ENCODE results near the gene ATP4B. TPM values are rescaled to one million over a fixed set of nuclear protein-coding genes. Genes with fewer than 3 reads are reported as not detected.

Gene ATP4B
- total and polyA plus RNA-seq, 2 donors (not counting 1 experiment from before 2014, with no cell fraction given) = not detected

DNA sequence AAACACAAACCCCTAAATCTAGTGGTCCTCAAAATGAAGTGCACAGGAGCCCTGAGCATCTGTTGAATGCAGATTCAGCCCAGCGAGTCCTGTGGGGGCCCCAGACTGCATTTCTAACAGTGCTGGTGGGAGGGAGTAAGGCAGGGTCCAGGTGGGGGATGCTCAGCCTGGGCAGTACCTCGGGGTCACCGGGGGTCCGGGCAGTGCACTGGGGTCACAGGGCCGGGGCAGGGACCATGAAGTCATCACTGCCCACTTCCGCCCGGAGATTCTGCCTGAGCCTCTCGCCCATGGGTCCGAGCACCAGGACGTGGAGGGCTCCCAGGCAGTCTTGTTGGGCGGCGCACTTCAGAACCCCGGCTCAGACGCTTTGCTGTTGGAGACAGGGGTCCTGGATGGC is 838 bp upstream of the ATP4B start:
- no peaks in the 10 kb centered on the region for H3K4me1 ChIP-seq (ENCODE audit: control insufficient read depth, extremely low read depth, insufficient read depth, low read length)
- no peak overlapping the region for H3K4me2 ChIP-seq (ENCODE audit: extremely low read depth, insufficient read depth, low read length)
- no peaks in the 10 kb centered on the region for H3K9me3 ChIP-seq (ENCODE audit: control insufficient read depth, insufficient read depth, low read depth, low read length)
- no peak for DNase-seq (ENCODE audit: low read depth in 2 of 2)
- H3K27ac ChIP-seq (ENCODE audit: insufficient read depth, low read length) = no peak overlapping the region
- no peak overlapping the region for H3K4me3 ChIP-seq (replicated peaks in 1 of 4; ENCODE audit: control extremely low read depth in 1 of 4, insufficient read depth in 1 of 4, low read depth in 3 of 4, low read length in 4 of 4)
- H3K9ac ChIP-seq (ENCODE audit: insufficient read depth, low read length) = no peak overlapping the region
- no peaks in the 10 kb centered on the region for H4K20me1 ChIP-seq (ENCODE audit: control insufficient read depth, extremely low read depth, insufficient read depth, low read length)
- H3K79me2 ChIP-seq (ENCODE audit: control insufficient read depth, insufficient read depth, low read length) = no peaks in the 10 kb centered on the region
- TF ChIP-seq EZH2 (IDR thresholded peaks at IDR 0.05; ENCODE audit: low read length, missing control alignments) = no peak
- TF ChIP-seq, protein P1, sequence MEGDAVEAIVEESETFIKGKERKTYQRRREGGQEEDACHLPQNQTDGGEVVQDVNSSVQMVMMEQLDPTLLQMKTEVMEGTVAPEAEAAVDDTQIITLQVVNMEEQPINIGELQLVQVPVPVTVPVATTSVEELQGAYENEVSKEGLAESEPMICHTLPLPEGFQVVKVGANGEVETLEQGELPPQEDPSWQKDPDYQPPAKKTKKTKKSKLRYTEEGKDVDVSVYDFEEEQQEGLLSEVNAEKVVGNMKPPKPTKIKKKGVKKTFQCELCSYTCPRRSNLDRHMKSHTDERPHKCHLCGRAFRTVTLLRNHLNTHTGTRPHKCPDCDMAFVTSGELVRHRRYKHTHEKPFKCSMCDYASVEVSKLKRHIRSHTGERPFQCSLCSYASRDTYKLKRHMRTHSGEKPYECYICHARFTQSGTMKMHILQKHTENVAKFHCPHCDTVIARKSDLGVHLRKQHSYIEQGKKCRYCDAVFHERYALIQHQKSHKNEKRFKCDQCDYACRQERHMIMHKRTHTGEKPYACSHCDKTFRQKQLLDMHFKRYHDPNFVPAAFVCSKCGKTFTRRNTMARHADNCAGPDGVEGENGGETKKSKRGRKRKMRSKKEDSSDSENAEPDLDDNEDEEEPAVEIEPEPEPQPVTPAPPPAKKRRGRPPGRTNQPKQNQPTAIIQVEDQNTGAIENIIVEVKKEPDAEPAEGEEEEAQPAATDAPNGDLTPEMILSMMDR (conservative IDR thresholded peaks at IDR 0.05 in 1 of 2, IDR thresholded peaks at IDR 0.05 in 1 of 2; ENCODE audit: low read depth in 1 of 2, low read length in 2 of 2) = no peak
- H3K36me3 ChIP-seq (ENCODE audit: control insufficient read depth, insufficient read depth, low read length) = no peaks in the 10 kb centered on the region
- no peaks in the 10 kb centered on the region for H3K27me3 ChIP-seq (ENCODE audit: control insufficient read depth, insufficient read depth, low read length)
- no peak overlapping the region for H2AFZ ChIP-seq (ENCODE audit: low read length)

DNA sequence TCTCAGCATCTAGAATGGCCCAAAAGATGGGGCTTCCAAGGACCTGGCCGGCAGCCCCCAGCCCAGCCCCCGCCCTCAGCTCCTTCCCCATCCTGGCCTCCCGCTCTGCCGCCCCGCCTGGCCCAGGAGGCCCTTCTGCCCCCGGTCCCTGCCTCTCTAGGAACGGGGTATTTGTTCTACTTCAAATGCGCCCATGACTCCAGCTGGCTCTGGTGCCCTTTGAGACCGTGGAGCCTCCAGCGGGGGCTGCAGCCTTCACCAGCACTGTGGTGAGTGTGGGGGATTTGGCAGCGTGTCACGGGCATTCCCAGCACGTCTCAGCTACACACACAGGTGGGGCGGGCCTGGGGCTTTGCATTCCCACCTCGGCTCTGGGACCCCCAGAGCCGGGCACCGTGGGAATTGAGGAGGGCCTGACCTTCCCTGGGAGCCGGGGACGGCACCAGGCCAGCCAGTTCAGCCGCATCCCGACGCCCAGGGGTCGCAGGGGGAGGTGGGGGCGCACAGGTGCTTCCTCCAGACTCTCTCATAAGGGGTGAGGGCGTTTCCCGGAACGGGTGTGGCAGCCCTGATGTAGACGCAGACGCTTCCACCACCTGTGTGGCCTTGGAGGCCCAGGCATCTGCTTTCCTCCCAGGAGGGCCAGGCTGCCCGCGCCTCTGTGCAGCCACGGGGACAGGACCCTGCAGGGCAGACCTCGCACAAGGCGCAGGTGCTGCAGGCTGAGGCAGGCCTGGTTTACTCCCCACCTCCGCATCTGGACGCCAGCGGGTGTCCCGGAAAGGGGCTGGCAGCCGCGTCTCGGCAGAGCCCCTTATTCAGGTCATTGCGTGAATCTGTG is 947 bp downstream of the ATP4B start:
- no peak for TF ChIP-seq EZH2 (IDR thresholded peaks at IDR 0.05; ENCODE audit: low read length, missing control alignments)
- TF ChIP-seq, protein P1 (conservative IDR thresholded peaks at IDR 0.05 in 1 of 2, IDR thresholded peaks at IDR 0.05 in 1 of 2; ENCODE audit: low read depth in 1 of 2, low read length in 2 of 2) = no peak
- H3K27me3 ChIP-seq (ENCODE audit: control insufficient read depth, insufficient read depth, low read length) = no peaks in the 10 kb centered on the region
- no peaks in the 10 kb centered on the region for H3K36me3 ChIP-seq (ENCODE audit: control insufficient read depth, insufficient read depth, low read length)
- H3K9me3 ChIP-seq (ENCODE audit: control insufficient read depth, insufficient read depth, low read depth, low read length) = no peaks in the 10 kb centered on the region
- H3K4me2 ChIP-seq (ENCODE audit: extremely low read depth, insufficient read depth, low read length) = no peak overlapping the region
- H3K4me1 ChIP-seq (ENCODE audit: control insufficient read depth, extremely low read depth, insufficient read depth, low read length) = no peaks in the 10 kb centered on the region
- no peak overlapping the region for H3K4me3 ChIP-seq (replicated peaks in 1 of 4; ENCODE audit: control extremely low read depth in 1 of 4, insufficient read depth in 1 of 4, low read depth in 3 of 4, low read length in 4 of 4)
- no peak overlapping the region for H2AFZ ChIP-seq (ENCODE audit: low read length)
- no peaks in the 10 kb centered on the region for H4K20me1 ChIP-seq (ENCODE audit: control insufficient read depth, extremely low read depth, insufficient read depth, low read length)
- no peak for DNase-seq (ENCODE audit: low read depth in 2 of 2)
- H3K79me2 ChIP-seq (ENCODE audit: control insufficient read depth, insufficient read depth, low read length) = no peaks in the 10 kb centered on the region
- H3K27ac ChIP-seq (ENCODE audit: insufficient read depth, low read length) = no peak overlapping the region
- no peak overlapping the region for H3K9ac ChIP-seq (ENCODE audit: insufficient read depth, low read length)

DNA sequence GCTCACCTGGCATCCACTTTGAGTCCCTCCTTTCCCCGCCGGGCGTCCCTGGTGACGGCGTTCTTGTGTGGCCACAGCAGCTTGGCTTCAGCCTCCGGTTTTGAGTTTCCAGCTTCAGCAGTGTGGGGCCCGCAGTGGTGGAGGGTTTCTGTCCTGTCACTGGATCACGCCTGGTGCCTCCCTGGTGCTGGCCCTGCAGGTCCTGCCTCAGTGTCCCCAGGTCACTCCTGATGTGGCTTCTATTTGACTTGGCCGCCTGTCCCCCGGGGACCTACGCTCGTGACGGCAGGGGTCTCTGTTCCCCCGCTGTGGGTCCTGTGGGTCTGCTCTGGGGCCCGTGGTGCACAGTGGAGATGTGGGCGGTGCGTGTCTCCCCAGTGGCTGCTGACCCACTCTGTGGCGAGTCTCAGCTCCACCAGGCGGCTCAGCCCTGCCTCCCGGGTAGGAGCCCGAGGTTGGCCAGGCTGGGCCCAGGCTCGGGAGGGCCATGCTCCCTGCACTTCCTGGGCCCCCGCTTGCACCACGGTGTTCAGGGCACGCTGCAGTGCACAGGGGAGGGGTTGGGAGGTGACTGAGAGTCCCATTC is 1.9 kb downstream of the ATP4B start:
- DNase-seq (ENCODE audit: low read depth in 2 of 2) = no peak
- Histone ChIP-seq H4K20me1 (ENCODE audit: control insufficient read depth, extremely low read depth, insufficient read depth, low read length) (no peaks in the 10 kb centered on the region), H3K79me2 (ENCODE audit: control insufficient read depth, insufficient read depth, low read length) (no peaks in the 10 kb centered on the region), H3K27me3 (ENCODE audit: control insufficient read depth, insufficient read depth, low read length) (no peaks in the 10 kb centered on the region), H2AFZ (ENCODE audit: low read length) (no peak overlapping the region), H3K9me3 (ENCODE audit: control insufficient read depth, insufficient read depth, low read depth, low read length) (no peaks in the 10 kb centered on the region), H3K4me3 (replicated peaks in 1 of 4; ENCODE audit: control extremely low read depth in 1 of 4, insufficient read depth in 1 of 4, low read depth in 3 of 4, low read length in 4 of 4) (no peak overlapping the region), H3K4me2 (ENCODE audit: extremely low read depth, insufficient read depth, low read length) (no peak overlapping the region), H3K4me1 (ENCODE audit: control insufficient read depth, extremely low read depth, insufficient read depth, low read length) (no peaks in the 10 kb centered on the region), H3K36me3 (ENCODE audit: control insufficient read depth, insufficient read depth, low read length) (no peaks in the 10 kb centered on the region), H3K27ac (ENCODE audit: insufficient read depth, low read length) (no peak overlapping the region), H3K9ac (ENCODE audit: insufficient read depth, low read length) (no peak overlapping the region)
- TF ChIP-seq EZH2 (IDR thresholded peaks at IDR 0.05; ENCODE audit: low read length, missing control alignments) = no peak
- TF ChIP-seq, protein P1 (conservative IDR thresholded peaks at IDR 0.05 in 1 of 2, IDR thresholded peaks at IDR 0.05 in 1 of 2; ENCODE audit: low read depth in 1 of 2, low read length in 2 of 2) = no peak
